Subcutaneous abdominal adipose tissue (tissue), 5 donors: Measurements from ENCODE around the gene HECW1.
"Not testable (repeated sequence)": the region's sequence is repeated elsewhere in the genome, so short reads cannot be mapped to it uniquely, and the experiment has no call there.

Experiments used
- H3K27ac ChIP-seq: one replicate; pipeline ENCODE4 v1.7.0; 2013; ENCODE audit warnings: low read depth, mild to moderate bottlenecking, inconsistent platforms, low read length, moderate library complexity
- H3K27me3 ChIP-seq, 5 donors: one replicate each; pipeline ENCODE4 v1.7.0; 2013; ENCODE audit warnings: low read length in 5 of 5, inconsistent platforms in 1 of 5; ENCODE audit not compliant: control insufficient read depth in 5 of 5, insufficient read depth in 4 of 5
- H3K36me3 ChIP-seq, 5 donors: one replicate each; pipeline ENCODE4 v1.7.0; 2013; ENCODE audit warnings: low read length in 5 of 5; ENCODE audit not compliant: control insufficient read depth in 5 of 5, insufficient read depth in 5 of 5
- H3K4me1 ChIP-seq, 5 donors: one replicate each; pipeline ENCODE4 v1.7.0; 2013; ENCODE audit warnings: low read length in 5 of 5, mild to moderate bottlenecking in 3 of 5, moderate library complexity in 1 of 5; ENCODE audit not compliant: control insufficient read depth in 5 of 5, insufficient read depth in 5 of 5
- H3K4me3 ChIP-seq, 5 donors: one replicate each; pipeline ENCODE4 v1.7.0; 2013; ENCODE audit warnings: low read length in 5 of 5, low read depth in 1 of 5
- H3K9ac ChIP-seq, 5 donors: one replicate each; pipeline ENCODE4 v1.7.0; 2013; ENCODE audit warnings: low read length in 5 of 5, mild to moderate bottlenecking in 4 of 5, moderate library complexity in 3 of 5
- H3K9me3 ChIP-seq, 5 donors: one replicate each; pipeline ENCODE4 v1.7.0; 2013; ENCODE audit warnings: low read length in 5 of 5; ENCODE audit not compliant: control insufficient read depth in 5 of 5
- donor health status: healthy.
- donor health status: healthy.
- donor health status: healthy.
- donor health status: healthy.
- donor health status: healthy.

The HECW1 gene

GRCh38 chr7:43119371-43120075 lies 7.1 kb downstream of the HECW1 start:
- Histone ChIP-seq H3K27me3 (peaks cover 8 to 15% (median 10%) of the 10 kb centered on the region in 5 donors), H3K9ac (no peak overlapping the region), H3K4me1 (peaks cover 0 to 4% (median 0%) of the 10 kb centered on the region in 5 donors)

DNA sequence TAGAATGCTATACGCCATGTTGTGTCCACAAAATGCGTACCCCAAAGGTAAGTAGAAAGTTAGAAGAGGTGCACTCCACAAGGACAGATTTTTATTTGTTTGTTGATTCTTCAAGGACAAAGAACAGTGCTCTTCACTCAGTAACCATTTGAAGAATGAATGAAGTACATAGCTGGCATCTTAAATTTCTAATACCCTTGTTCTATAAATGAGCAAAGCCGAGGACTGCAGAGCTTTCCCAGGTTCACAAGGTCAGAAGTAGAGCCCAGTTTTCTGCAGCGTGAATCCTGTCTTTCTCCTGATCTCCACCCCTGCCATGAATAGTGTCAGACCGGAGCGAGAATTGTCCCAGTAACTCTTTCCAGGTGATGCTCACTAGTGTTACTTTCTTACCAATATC lies 9.5 kb downstream of the HECW1 start:
- H3K27me3 ChIP-seq, result peaks cover 0 to 8% (median 6%) of the 10 kb centered on the region in 5 donors
- H3K36me3 ChIP-seq, result no peaks in the 10 kb centered on the region
- H3K9me3 ChIP-seq, result no peaks in the 10 kb centered on the region
- H3K27ac ChIP-seq, result no peak overlapping the region
- H3K4me3 ChIP-seq, result no peak overlapping the region
- no peaks in the 10 kb centered on the region for H3K4me1 ChIP-seq
- no peak overlapping the region for H3K9ac ChIP-seq

More at GRCh38 chr7:43119371-43120075, 7.1 kb downstream of the HECW1 start:
- Histone ChIP-seq H3K4me3 (no peak overlapping the region), H3K36me3 (no peaks in the 10 kb centered on the region), H3K27ac (no peak overlapping the region), H3K9me3 (no peaks in the 10 kb centered on the region)

DNA sequence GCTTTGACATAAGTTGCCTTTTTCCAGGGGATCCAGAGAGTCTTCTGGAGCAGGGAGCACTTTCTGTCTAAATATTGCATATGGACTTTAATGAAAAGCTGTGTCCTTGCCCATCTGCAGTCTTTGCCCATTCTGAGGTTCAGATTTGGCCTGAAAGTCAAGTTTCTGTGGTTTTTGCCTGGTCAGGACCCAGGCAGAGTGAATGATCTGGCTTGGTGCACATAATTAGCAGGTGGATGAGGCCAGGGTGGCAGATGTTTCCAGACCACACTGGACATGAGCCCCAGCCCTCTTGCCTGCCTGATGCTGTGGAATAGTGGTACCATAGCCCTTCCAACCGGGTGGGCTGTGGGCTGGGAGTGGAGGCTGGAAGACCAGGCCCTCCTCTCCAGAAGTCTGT lies 11.0 kb downstream of the HECW1 start:
- no peak overlapping the region for H3K4me3 ChIP-seq
- H3K36me3 ChIP-seq, result no peaks in the 10 kb centered on the region
- H3K27ac ChIP-seq, result no peak overlapping the region
- peaks cover 0 to 8% (median 5%) of the 10 kb centered on the region in 5 donors for H3K27me3 ChIP-seq
- no peaks in the 10 kb centered on the region for H3K4me1 ChIP-seq
- H3K9ac ChIP-seq, result no peak overlapping the region
- H3K9me3 ChIP-seq, result no peaks in the 10 kb centered on the region

DNA sequence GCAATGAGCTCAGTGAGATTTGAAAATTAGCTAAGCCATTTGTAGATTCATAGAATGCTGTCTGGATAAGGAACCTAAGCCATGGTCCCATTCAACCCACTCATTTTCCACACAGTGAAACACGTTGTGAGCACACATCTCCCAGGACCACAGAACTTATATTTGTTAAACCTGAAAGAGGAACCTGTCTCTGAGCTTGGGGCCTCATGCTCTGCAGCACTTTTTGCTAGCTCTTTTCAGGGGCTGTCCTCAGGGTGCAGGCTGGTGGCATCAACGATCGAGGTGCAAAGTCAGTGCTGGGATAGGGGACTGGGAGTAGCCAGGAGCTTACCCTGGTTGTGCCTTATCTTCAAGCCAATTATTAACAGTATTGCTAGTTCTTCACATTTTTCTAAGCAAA lies 11.9 kb downstream of the HECW1 start:
- no peak overlapping the region for H3K9ac ChIP-seq
- no peak overlapping the region for H3K27ac ChIP-seq

DNA sequence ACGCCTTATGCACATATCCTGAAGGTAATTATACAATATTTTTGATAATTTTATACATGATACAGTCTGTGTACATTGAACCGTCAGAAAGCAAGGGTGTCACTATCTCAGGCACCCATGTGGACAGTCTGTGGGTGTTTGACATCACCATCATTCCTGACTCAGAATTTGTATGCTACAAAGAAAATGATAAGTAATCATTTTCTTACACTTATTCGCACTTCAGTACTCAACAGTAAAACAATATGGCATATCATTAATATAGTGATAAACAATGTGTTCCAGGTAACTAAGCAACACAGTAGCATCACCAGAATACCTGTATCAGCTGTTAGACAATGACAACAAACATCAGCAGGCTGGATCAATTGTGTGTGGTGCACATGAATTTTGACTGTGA lies 17.9 kb downstream of the HECW1 start:
- no peaks in the 10 kb centered on the region for H3K36me3 ChIP-seq
- no peaks in the 10 kb centered on the region for H3K4me1 ChIP-seq
- no peak overlapping the region for H3K4me3 ChIP-seq
- H3K9me3 ChIP-seq, result no peaks in the 10 kb centered on the region
- no peak overlapping the region for H3K9ac ChIP-seq
- no peak overlapping the region for H3K27ac ChIP-seq
- peaks cover 0 to 4% (median 0%) of the 10 kb centered on the region in 5 donors for H3K27me3 ChIP-seq

More for the DNA sequence above, 11.9 kb downstream of the HECW1 start:
- Histone ChIP-seq H3K4me3 (no peak overlapping the region), H3K9me3 (no peaks in the 10 kb centered on the region), H3K4me1 (no peaks in the 10 kb centered on the region), H3K36me3 (no peaks in the 10 kb centered on the region), H3K27me3 (peaks cover 0 to 6% (median 5%) of the 10 kb centered on the region in 5 donors)

DNA sequence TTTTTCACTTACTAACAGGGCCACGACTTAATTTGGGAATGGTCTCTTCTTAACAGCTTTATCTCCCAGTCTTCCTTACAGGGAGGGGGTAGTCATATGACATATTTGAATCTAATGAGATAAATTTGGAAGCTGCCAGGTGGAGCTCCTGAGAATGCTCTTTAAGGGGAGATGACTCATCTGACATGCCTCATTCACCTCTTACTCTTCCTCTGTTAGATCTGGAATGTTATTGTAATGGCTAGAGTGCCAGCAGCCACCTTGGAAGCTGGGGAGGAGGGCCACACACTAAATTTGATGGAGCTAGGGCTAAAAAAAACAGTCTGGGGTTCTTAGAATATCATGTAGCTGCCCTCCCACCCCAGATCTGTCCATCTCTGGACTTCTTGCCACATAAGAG lies 22.7 kb downstream of the HECW1 start:
- Histone ChIP-seq H3K9me3 (no peaks in the 10 kb centered on the region), H3K27me3 (peaks cover 0 to 4% (median 0%) of the 10 kb centered on the region in 5 donors), H3K9ac (no peak overlapping the region)

GRCh38 chr7:43136064-43136463 lies 23.6 kb downstream of the HECW1 start:
- H3K9me3 ChIP-seq, result no peaks in the 10 kb centered on the region
- no peak overlapping the region for H3K4me3 ChIP-seq
- no peaks in the 10 kb centered on the region for H3K36me3 ChIP-seq
- H3K9ac ChIP-seq, result no peak overlapping the region
- H3K27ac ChIP-seq, result no peak overlapping the region
- peaks cover 0 to 4% (median 0%) of the 10 kb centered on the region in 5 donors for H3K27me3 ChIP-seq
- H3K4me1 ChIP-seq, result peaks cover 0 to 3% (median 0%) of the 10 kb centered on the region in 5 donors

More for the DNA sequence above, 22.7 kb downstream of the HECW1 start:
- Histone ChIP-seq H3K36me3 (no peaks in the 10 kb centered on the region), H3K4me3 (no peak overlapping the region), H3K27ac (no peak overlapping the region), H3K4me1 (peaks cover 0 to 3% (median 0%) of the 10 kb centered on the region in 5 donors)

GRCh38 chr7:43137121-43137744 lies 24.8 kb downstream of the HECW1 start:
- not testable (repeated sequence) for H3K27me3 ChIP-seq, H3K36me3 ChIP-seq, H3K4me3 ChIP-seq, H3K4me1 ChIP-seq, H3K9me3 ChIP-seq, H3K9ac ChIP-seq, H3K27ac ChIP-seq

DNA sequence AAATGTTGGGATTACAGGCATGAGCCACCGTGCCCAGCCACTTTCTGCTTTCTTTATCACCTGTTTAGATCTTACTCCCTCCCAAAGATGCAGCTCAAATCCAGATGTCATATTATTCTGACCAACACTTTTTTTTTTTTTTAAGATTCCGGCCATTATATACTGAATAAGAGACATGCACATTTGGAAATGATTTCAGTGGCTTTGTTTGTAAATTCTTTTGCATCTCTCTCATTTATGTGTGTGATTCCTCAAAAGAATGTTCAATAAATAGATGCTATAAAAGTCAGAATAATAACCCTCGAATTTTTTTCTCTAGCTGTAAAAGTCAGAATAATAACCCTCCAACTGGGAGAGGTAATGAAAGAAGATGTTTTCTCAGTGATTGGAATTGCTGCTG lies 25.4 kb downstream of the HECW1 start:
- H3K9ac ChIP-seq, result no peak overlapping the region
- H3K27me3 ChIP-seq, result peaks cover 0 to 4% (median 0%) of the 10 kb centered on the region in 5 donors
- no peaks in the 10 kb centered on the region for H3K36me3 ChIP-seq
- no peak overlapping the region for H3K27ac ChIP-seq
- peaks cover 0 to 3% (median 0%) of the 10 kb centered on the region in 5 donors for H3K4me1 ChIP-seq
- no peaks in the 10 kb centered on the region for H3K9me3 ChIP-seq
- H3K4me3 ChIP-seq, result no peak overlapping the region

DNA sequence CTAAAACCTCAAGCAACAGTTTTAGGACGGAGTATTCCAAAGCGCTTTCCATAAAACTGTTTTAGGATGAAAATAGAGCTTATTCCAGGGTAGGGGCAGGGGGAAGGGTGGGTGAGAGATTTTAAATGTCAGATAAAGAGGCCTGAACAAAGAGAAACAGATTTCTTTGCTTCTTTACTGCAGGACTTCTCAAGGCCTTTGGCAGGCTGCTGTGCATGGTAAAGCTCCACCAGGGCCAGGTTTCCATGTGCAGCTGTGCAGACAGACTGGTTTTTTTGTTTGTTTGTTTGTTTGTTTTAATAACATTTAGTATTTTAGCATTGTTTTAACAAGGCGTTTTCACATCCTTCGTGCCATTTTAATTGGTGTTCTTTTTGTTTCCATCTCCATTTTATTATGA lies 26.3 kb downstream of the HECW1 start:
- H3K4me1 ChIP-seq, result peaks cover 0 to 3% (median 0%) of the 10 kb centered on the region in 5 donors
- no peak overlapping the region for H3K4me3 ChIP-seq
- H3K27ac ChIP-seq, result no peak overlapping the region
- H3K9me3 ChIP-seq, result no peaks in the 10 kb centered on the region
- peaks cover 0 to 4% (median 0%) of the 10 kb centered on the region in 5 donors for H3K27me3 ChIP-seq
- no peak overlapping the region for H3K9ac ChIP-seq
- H3K36me3 ChIP-seq, result no peaks in the 10 kb centered on the region
